A673 (cell line): ENCODE data around the gene SLC1A1. TPM values are rescaled to one million over a fixed set of nuclear protein-coding genes. Genes with fewer than 3 reads are reported as not detected.

ENCODE experiments used
- BruUV-seq: library from RNA; stranded (reverse); fragments of 400-500 nt; replicated peaks from 2 replicates; lab custom pipeline; 2021; lab: Mats Ljungman, UMichigan
- CTCF ChIA-PET: fragments of 300-600 bp; sonication (Branson Sonifier 250); formaldehyde crosslinking; loops from one replicate; lab custom pipeline; 2022; ENCODE audit warnings: antibody characterized with exemption; lab: Charles Lee
- POLR2A ChIA-PET: fragments of 300-600 bp; sonication (Branson Sonifier 250); formaldehyde crosslinking; loops from one replicate; lab custom pipeline; 2022; ENCODE audit warnings: antibody characterized with exemption; ENCODE audit not compliant: low non-redundant PET; lab: Charles Lee
- DNase-seq: peaks from one replicate; pipeline ENCODE4 v3.0.0-alpha.2; 2015; ENCODE audit warnings: low spot score
- H3K27ac ChIP-seq: fragments of 200-600 bp; sonication (generic); 2 replicates; pipeline ENCODE4 v1.5.1; 2016; ENCODE audit warnings: mixed run types, low read depth, mild to moderate bottlenecking, mixed read lengths, antibody characterized with exemption, low read length; ENCODE audit not compliant: poor library complexity, severe bottlenecking
- H3K27me3 ChIP-seq: fragments of 200-600 bp; sonication (generic); replicated peaks from 2 replicates; pipeline ENCODE4 v1.6.1; 2017; ENCODE audit warnings: mixed run types, low read depth, mild to moderate bottlenecking, mixed read lengths, antibody characterized with exemption, low read length; ENCODE audit not compliant: insufficient read depth, poor library complexity
- H3K36me3 ChIP-seq: fragments of 200-600 bp; sonication (generic); 2 replicates; pipeline ENCODE4 v1.6.1; 2016; ENCODE audit warnings: mixed run types, mild to moderate bottlenecking, mixed read lengths, antibody characterized with exemption, low read length; ENCODE audit not compliant: insufficient read depth, poor library complexity, severe bottlenecking
- H3K4me1 ChIP-seq: fragments of 200-600 bp; sonication (generic); 2 replicates; pipeline ENCODE4 v1.6.1; 2017; ENCODE audit warnings: mixed run types, mild to moderate bottlenecking, mixed read lengths, antibody characterized with exemption, low read length; ENCODE audit not compliant: insufficient read depth, poor library complexity, severe bottlenecking
- H3K4me3 ChIP-seq: fragments of 200-600 bp; sonication (generic); 2 replicates; pipeline ENCODE4 v1.5.1; 2016; ENCODE audit warnings: low read depth, mixed run types, mild to moderate bottlenecking, mixed read lengths, low read length; ENCODE audit not compliant: poor library complexity, severe bottlenecking
- H3K9me3 ChIP-seq: fragments of 200-600 bp; sonication (generic); 2 replicates; pipeline ENCODE4 v1.6.1; 2016; ENCODE audit warnings: mixed run types, low read depth, mild to moderate bottlenecking, mixed read lengths, antibody characterized with exemption, low read length; ENCODE audit not compliant: poor library complexity, severe bottlenecking
- EZH2 ChIP-seq: fragments of 200-600 bp; sonication (generic); IDR thresholded peaks from 2 replicates; pipeline ENCODE4 v1.6.1; 2017; ENCODE audit warnings: borderline replicate concordance, low read depth, mild to moderate bottlenecking, mixed read lengths, antibody characterized with exemption, low read length; ENCODE audit not compliant: poor library complexity, severe bottlenecking
- intact Hi-C: fragments of 100-400 bp; cut with micrococcal nuclease; formaldehyde crosslinking; loops from one replicate; pipeline ENCODE4 v1.10.0; 2022; ENCODE audit not compliant: unreplicated experiment
- total RNA-seq: library from RNA; stranded (reverse); gene quantifications from 2 replicates; pipeline ENCODE4 v1.2.3, GENCODE V29; 2021
- TF ChIP-seq, protein P1 (sequence below): fragments of 300-800, 200-600 bp; sonication (generic); conservative IDR thresholded peaks from 2 replicates; pipeline ENCODE4 v1.5.1; 2017; ENCODE audit warnings: low read depth, mild to moderate bottlenecking, antibody characterized with exemption, low read length, moderate library complexity, mixed read lengths

Gene SLC1A1
- total RNA-seq, 1 experiment from 2014 or later = 8.7 TPM

- no peaks in the 10 kb centered on the region for H3K27me3 ChIP-seq
- POLR2A ChIA-PET = no interaction called here
- no peak for DNase-seq
- no peaks in the 10 kb centered on the region for H3K9me3 ChIP-seq
- intact Hi-C loops = no loop called here
- H3K4me3 ChIP-seq = no peak overlapping the region
- H3K27ac ChIP-seq = no peak overlapping the region
- BruUV-seq = no TSS peak
- CTCF ChIA-PET = no interaction called here
- no peaks in the 10 kb centered on the region for H3K36me3 ChIP-seq
- H3K4me1 ChIP-seq = peaks cover 5% of the 10 kb centered on the region
- no peak for TF ChIP-seq EZH2
- TF ChIP-seq, protein P1, sequence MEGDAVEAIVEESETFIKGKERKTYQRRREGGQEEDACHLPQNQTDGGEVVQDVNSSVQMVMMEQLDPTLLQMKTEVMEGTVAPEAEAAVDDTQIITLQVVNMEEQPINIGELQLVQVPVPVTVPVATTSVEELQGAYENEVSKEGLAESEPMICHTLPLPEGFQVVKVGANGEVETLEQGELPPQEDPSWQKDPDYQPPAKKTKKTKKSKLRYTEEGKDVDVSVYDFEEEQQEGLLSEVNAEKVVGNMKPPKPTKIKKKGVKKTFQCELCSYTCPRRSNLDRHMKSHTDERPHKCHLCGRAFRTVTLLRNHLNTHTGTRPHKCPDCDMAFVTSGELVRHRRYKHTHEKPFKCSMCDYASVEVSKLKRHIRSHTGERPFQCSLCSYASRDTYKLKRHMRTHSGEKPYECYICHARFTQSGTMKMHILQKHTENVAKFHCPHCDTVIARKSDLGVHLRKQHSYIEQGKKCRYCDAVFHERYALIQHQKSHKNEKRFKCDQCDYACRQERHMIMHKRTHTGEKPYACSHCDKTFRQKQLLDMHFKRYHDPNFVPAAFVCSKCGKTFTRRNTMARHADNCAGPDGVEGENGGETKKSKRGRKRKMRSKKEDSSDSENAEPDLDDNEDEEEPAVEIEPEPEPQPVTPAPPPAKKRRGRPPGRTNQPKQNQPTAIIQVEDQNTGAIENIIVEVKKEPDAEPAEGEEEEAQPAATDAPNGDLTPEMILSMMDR = no peak
Measured at GRCh38 chr9:4508246-4508906, 18.1 kb downstream of the SLC1A1 start.

GRCh38 chr9:4508907-4509589 lies 18.8 kb downstream of the SLC1A1 start:
- peaks cover 5% of the 10 kb centered on the region for H3K4me1 ChIP-seq
- H3K27ac ChIP-seq = no peak overlapping the region
- TF ChIP-seq, protein P1 = no peak
- no peak for TF ChIP-seq EZH2
- no peaks in the 10 kb centered on the region for H3K9me3 ChIP-seq
- no peaks in the 10 kb centered on the region for H3K27me3 ChIP-seq
- no peak for DNase-seq
- no TSS peak for BruUV-seq
- ChIA-PET CTCF (no interaction called here), POLR2A (interaction anchor here (0.6 kb wide), 1 partner anchor 135 kb away, joined by 4 read pairs; no protein-coding TSS in a partner anchor)
- H3K4me3 ChIP-seq = no peak overlapping the region
- no peaks in the 10 kb centered on the region for H3K36me3 ChIP-seq
- intact Hi-C loops = no loop called here

- H3K27ac ChIP-seq = no peak overlapping the region
Measured at GRCh38 chr9:4509590-4509984, 19.3 kb downstream of the SLC1A1 start.

More at GRCh38 chr9:4509590-4509984, 19.3 kb downstream of the SLC1A1 start:
- H3K36me3 ChIP-seq = no peaks in the 10 kb centered on the region
- no peaks in the 10 kb centered on the region for H3K27me3 ChIP-seq
- peaks cover 5% of the 10 kb centered on the region for H3K4me1 ChIP-seq
- BruUV-seq = no TSS peak
- intact Hi-C loops = no loop called here
- TF ChIP-seq, protein P1 = no peak
- no peak for TF ChIP-seq EZH2
- ChIA-PET POLR2A (no interaction called here), CTCF (no interaction called here)
- no peaks in the 10 kb centered on the region for H3K9me3 ChIP-seq
- no peak for DNase-seq
- H3K4me3 ChIP-seq = no peak overlapping the region
